Cardiac muscle cell (in vitro differentiated cells and primary cell): ENCODE results near the gene SPPL3. TPM values are rescaled to one million over a fixed set of nuclear protein-coding genes. Genes with fewer than 3 reads are reported as not detected.

ENCODE experiments used
- DNase-seq, 2 donors: peaks; one replicate each; pipeline versions ENCODE4 v3.0.0 to v3.0.0-alpha.2; 2010 to 2017; ENCODE audit warnings: low read depth in 1 of 2, low spot score in 1 of 2
- H3K27ac ChIP-seq: fragments of 200-600 bp; sonication (generic); 2 replicates; pipeline ENCODE4 v1.5.1; 2016
- H3K27me3 ChIP-seq: fragments of 200-600 bp; sonication (generic); 2 replicates; pipeline ENCODE4 v1.6.0; 2016; ENCODE audit warnings: control low read depth
- H3K36me3 ChIP-seq: fragments of 200-600 bp; sonication (generic); 2 replicates; pipeline ENCODE4 v1.5.1; 2016; ENCODE audit warnings: control low read depth
- H3K4me1 ChIP-seq: fragments of 200-600 bp; sonication (generic); 2 replicates; pipeline ENCODE4 v1.8.1; 2017; ENCODE audit warnings: low read depth, mild to moderate bottlenecking, mixed run types
- H3K4me3 ChIP-seq: fragments of 200-600 bp; sonication (generic); 2 replicates; pipeline ENCODE4 v1.5.1; 2016; ENCODE audit warnings: mild to moderate bottlenecking
- H3K9me3 ChIP-seq: fragments of 200-600 bp; sonication (generic); 2 replicates; pipeline ENCODE4 v1.5.1; 2017; ENCODE audit warnings: low read depth, mild to moderate bottlenecking, control low read depth
- CTCF ChIP-seq: IDR thresholded peaks from 2 replicates; pipeline ENCODE4 v1.5.1; 2012; ENCODE audit warnings: low read depth, mild to moderate bottlenecking, low read length
- polyA plus RNA-seq: library from polyadenylated mRNA; unstranded; fragments of >200 nt; fragmentation: Nextera tagmentation; extraction: Ambion mirVana; gene quantifications from 2 replicates; pipeline ENCODE4 v1.2.1, GENCODE V29; 2016
- total RNA-seq: library from RNA; depleted of rRNA; stranded (reverse); fragments of >200 nt; gene quantifications from 2 replicates; pipeline ENCODE4 v1.2.3, GENCODE V29; 2016

SPPL3 gene
- total and polyA plus RNA-seq, 2 experiments from 2014 or later = 26.9 to 111 TPM

- TF ChIP-seq CTCF = no peak
- peaks cover 16% of the 10 kb centered on the region for H3K4me1 ChIP-seq
- no peaks in the 10 kb centered on the region for H3K27me3 ChIP-seq
- no peak overlapping the region for H3K4me3 ChIP-seq
- H3K9me3 ChIP-seq = no peaks in the 10 kb centered on the region
- no peak for DNase-seq
- H3K27ac ChIP-seq = no peak overlapping the region
- peaks cover 30% of the 10 kb centered on the region for H3K36me3 ChIP-seq
Observed at GRCh38 chr12:120712610-120713009, 191.5 kb downstream of the SPPL3 start.

Other genes with a start within 250 kb of the SPPL3 start
- gene MLEC, start 217.2 kb downstream of the SPPL3 start, total RNA-seq = 122 and 137 TPM in 2 replicates
- gene MLEC, start 217.2 kb downstream of the SPPL3 start, polyA plus RNA-seq = 159 and 215 TPM in 2 replicates
- gene UNC119B, start 193.9 kb downstream of the SPPL3 start, total RNA-seq = 22.0 and 28.2 TPM in 2 replicates
- gene UNC119B, start 193.9 kb downstream of the SPPL3 start, polyA plus RNA-seq = 14.1 and 14.7 TPM in 2 replicates
- 34.3 and 59.8 TPM in 2 replicates for gene ACADS, start 178.5 kb downstream of the SPPL3 start, total RNA-seq
- 35.9 and 77.1 TPM in 2 replicates for gene ACADS, start 178.5 kb downstream of the SPPL3 start, polyA plus RNA-seq
- not detected in 2 replicates for gene HNF1A, start 74.2 kb upstream of the SPPL3 start, total RNA-seq
- not detected in 2 replicates for gene HNF1A, start 74.2 kb upstream of the SPPL3 start, polyA plus RNA-seq
- 15.6 and 20.5 TPM in 2 replicates for gene C12orf43, start 112.1 kb upstream of the SPPL3 start, total RNA-seq
- gene C12orf43, start 112.1 kb upstream of the SPPL3 start, polyA plus RNA-seq = 17.9 and 24.4 TPM in 2 replicates
- not detected in 2 replicates for gene OASL, start 134.9 kb upstream of the SPPL3 start, total RNA-seq
- gene OASL, start 134.9 kb upstream of the SPPL3 start, polyA plus RNA-seq = not detected in 2 replicates
- gene P2RX7, start 228.5 kb upstream of the SPPL3 start, total RNA-seq = 0.03 and 0.14 TPM in 2 replicates
- 0.65 and 0.79 TPM in 2 replicates for gene P2RX7, start 228.5 kb upstream of the SPPL3 start, polyA plus RNA-seq